Thyroid gland (tissue), 4 donors: ENCODE data around the gene APC. TPM values are rescaled to one million over a fixed set of nuclear protein-coding genes. Genes with fewer than 3 reads are reported as not detected.

Experiments
- DNase-seq, 2 donors: peaks; one replicate each; pipeline ENCODE4 v3.0.0-alpha.2; 2019
- H3K27ac ChIP-seq, 3 donors: fragments of 200-600 bp; sonication (generic); 1 replicate in 2 of 3; 2 replicates in 1 of 3; pipeline ENCODE4 v1.5.1; 2016 to 2019; ENCODE audit warnings: mild to moderate bottlenecking in 1 of 3, moderate library complexity in 1 of 3
- H3K27me3 ChIP-seq: fragments of 200-600 bp; sonication (generic); one replicate; pipeline ENCODE4 v1.5.1; 2019
- H3K36me3 ChIP-seq, 2 donors: fragments of 200-600 bp; sonication (generic); one replicate each; pipeline ENCODE4 v1.5.1; 2016 to 2019
- H3K4me1 ChIP-seq, 2 donors: fragments of 200-600 bp; sonication (generic); one replicate each; pipeline ENCODE4 v1.5.1; 2017 to 2019
- H3K4me3 ChIP-seq, 3 donors: fragments of 200-600 bp; sonication (generic); replicated peaks in 1 of 3; 1 replicate in 2 of 3; 2 replicates in 1 of 3; pipeline ENCODE4 v1.5.1; 2016; ENCODE audit warnings: mild to moderate bottlenecking in 1 of 3
- H3K9me3 ChIP-seq: fragments of 200-600 bp; sonication (generic); one replicate; pipeline ENCODE4 v1.5.1; 2017
- POLR2A ChIP-seq, 2 donors: fragments of 450-650 bp; IDR thresholded peaks; one replicate each; pipeline ENCODE4 v1.6.1; 2017; ENCODE audit warnings: antibody characterized with exemption in 2 of 2, mild to moderate bottlenecking in 2 of 2, moderate library complexity in 1 of 2
- WGBS, 2 donors: methylation state at CpG; one replicate each; pipeline ENCODE4 v1.1.5; 2017; 5-methylcytosine and 5-hydroxymethylcytosine counted together
- intact Hi-C: fragments of 100-400 bp; cut with DNase I; formaldehyde crosslinking; loops from one replicate; pipeline ENCODE4 v1.15.1; 2023
- total RNA-seq, 4 donors: library from RNA; depleted of rRNA; stranded (reverse); fragments of >200 nt; gene quantifications; one replicate each; pipeline ENCODE4 v1.2.3, GENCODE V29; 2016
- TF ChIP-seq, protein P1 (sequence below), 6 experiments: fragments of 200-600 bp in 3 of 6; fragments of 450-650 bp in 3 of 6; sonication (generic) in 3 of 6; IDR thresholded peaks; one replicate each; pipeline ENCODE4 v1.5.1; 2016 to 2019; ENCODE audit warnings: antibody characterized with exemption in 6 of 6, mild to moderate bottlenecking in 2 of 6, inconsistent platforms in 1 of 6, moderate library complexity in 1 of 6

Gene APC
- total RNA-seq, 4 donors from 2014 or later: 36.1 to 73.0 (median 54.7) TPM

DNA sequence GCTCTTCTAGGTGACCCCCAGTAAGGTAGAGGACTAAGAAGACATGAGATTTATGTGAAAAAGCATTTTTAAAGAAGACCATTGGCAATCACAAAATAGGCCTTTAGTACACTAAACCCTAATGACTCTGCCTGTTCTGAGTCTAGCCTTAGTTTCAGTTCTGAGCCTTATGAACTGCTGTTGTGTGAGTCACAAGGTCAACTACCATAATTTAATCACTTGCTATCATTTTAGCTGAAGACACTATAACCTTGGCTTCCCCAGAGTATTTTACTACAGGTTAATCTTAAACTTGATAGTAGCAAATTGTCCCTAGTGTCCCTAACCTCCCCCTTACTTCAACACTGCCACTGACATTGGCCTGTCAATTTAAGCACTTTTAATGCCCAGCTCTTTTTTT, 34.4 kb downstream of the APC start:
- TF ChIP-seq, protein P1, sequence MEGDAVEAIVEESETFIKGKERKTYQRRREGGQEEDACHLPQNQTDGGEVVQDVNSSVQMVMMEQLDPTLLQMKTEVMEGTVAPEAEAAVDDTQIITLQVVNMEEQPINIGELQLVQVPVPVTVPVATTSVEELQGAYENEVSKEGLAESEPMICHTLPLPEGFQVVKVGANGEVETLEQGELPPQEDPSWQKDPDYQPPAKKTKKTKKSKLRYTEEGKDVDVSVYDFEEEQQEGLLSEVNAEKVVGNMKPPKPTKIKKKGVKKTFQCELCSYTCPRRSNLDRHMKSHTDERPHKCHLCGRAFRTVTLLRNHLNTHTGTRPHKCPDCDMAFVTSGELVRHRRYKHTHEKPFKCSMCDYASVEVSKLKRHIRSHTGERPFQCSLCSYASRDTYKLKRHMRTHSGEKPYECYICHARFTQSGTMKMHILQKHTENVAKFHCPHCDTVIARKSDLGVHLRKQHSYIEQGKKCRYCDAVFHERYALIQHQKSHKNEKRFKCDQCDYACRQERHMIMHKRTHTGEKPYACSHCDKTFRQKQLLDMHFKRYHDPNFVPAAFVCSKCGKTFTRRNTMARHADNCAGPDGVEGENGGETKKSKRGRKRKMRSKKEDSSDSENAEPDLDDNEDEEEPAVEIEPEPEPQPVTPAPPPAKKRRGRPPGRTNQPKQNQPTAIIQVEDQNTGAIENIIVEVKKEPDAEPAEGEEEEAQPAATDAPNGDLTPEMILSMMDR (IDR thresholded peaks at IDR 0.05): no peak
- TF ChIP-seq POLR2A (IDR thresholded peaks at IDR 0.05): no peak
- H3K27ac ChIP-seq: no peak overlapping the region
- no peaks in the 10 kb centered on the region for H3K9me3 ChIP-seq
- DNase-seq: no peak
- peaks cover 0 to 7% of the 10 kb centered on the region in 2 donors for H3K36me3 ChIP-seq
- H3K4me3 ChIP-seq: no peak overlapping the region
- no peaks in the 10 kb centered on the region for H3K27me3 ChIP-seq
- H3K4me1 ChIP-seq: peaks cover 0 to 2% of the 10 kb centered on the region in 2 donors
- intact Hi-C loops: no loop called here

DNA sequence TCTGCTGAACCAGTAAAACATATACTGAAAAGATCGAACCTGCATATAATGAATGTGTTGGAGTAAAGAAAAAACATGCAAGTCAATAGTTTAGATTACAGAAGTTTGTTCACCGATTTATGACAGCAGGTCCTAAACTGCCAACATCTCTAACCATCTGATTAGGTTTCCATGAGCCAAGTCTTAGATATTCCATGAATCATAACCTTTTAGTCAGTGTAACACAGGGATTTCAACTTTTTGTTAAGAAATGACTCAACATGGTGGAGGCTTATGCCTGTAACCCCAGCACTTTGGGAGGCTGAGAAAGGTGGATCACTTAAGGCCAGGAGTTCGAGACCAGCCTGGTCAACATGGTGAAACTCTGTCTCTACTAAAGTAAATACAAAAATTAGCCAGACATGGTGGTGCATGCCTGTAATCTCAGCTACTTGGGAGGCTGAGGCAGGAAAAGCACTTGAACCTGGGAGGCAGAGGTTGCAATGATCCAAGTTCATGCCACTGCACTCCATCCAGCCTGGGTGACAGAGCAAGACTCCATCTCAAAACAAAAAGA, 38.7 kb downstream of the APC start:
- 92 to 94% methylated on average over 3 of the region's 3 CpGs for WGBS, 2 donors
- Histone ChIP-seq H3K27ac (no peak overlapping the region), H3K27me3 (no peaks in the 10 kb centered on the region), H3K36me3 (peaks cover 0 to 7% of the 10 kb centered on the region in 2 donors), H3K4me3 (no peak overlapping the region), H3K9me3 (no peaks in the 10 kb centered on the region), H3K4me1 (peaks cover 0 to 6% of the 10 kb centered on the region in 2 donors)
- TF ChIP-seq POLR2A (IDR thresholded peaks at IDR 0.05): no peak
- TF ChIP-seq, protein P1 (IDR thresholded peaks at IDR 0.05): no peak
- DNase-seq: no peak
- intact Hi-C loops: no loop called here

DNA sequence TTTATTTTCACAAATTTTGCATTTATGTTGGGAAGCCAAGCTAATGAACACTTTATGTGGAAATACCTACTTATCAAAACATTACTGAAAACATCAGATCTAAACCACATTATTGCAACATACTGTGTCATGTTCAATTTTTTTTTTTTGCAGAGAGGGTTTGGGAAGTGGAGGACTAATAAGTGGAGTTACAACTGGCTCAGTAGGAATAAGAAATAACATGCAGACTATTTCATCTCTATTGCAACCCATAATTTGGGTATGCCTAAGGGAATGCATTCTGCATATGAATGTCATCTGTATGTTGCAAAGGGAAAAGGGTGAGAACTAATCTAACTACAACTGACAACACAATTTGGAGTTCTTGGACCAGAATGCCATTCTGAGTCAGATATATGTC, 41.8 kb downstream of the APC start:
- intact Hi-C loops: no loop called here
- Histone ChIP-seq H3K4me3 (no peak overlapping the region), H3K36me3 (peaks cover 0 to 8% of the 10 kb centered on the region in 2 donors), H3K4me1 (peaks cover 0 to 6% of the 10 kb centered on the region in 2 donors), H3K27me3 (no peaks in the 10 kb centered on the region), H3K9me3 (no peaks in the 10 kb centered on the region), H3K27ac (no peak overlapping the region)
- DNase-seq: no peak
- TF ChIP-seq POLR2A (IDR thresholded peaks at IDR 0.05): no peak
- TF ChIP-seq, protein P1 (IDR thresholded peaks at IDR 0.05): no peak

GRCh38 chr5:112784726-112785125, 47.0 kb downstream of the APC start:
- Histone ChIP-seq H3K9me3 (no peaks in the 10 kb centered on the region), H3K4me3 (no peak overlapping the region), H3K27me3 (no peaks in the 10 kb centered on the region), H3K27ac (no peak overlapping the region), H3K36me3 (peaks cover 0 to 7% of the 10 kb centered on the region in 2 donors), H3K4me1 (no peaks in the 10 kb centered on the region)
- 94 to 95% methylated on average over 2 of the region's 2 CpGs for WGBS, 2 donors
- DNase-seq: no peak
- intact Hi-C loops: no loop called here
- TF ChIP-seq, protein P1 (IDR thresholded peaks at IDR 0.05): no peak
- no peak for TF ChIP-seq POLR2A (IDR thresholded peaks at IDR 0.05)

- intact Hi-C loops: no loop called here
- Histone ChIP-seq H3K27me3 (no peaks in the 10 kb centered on the region), H3K27ac (no peak overlapping the region), H3K36me3 (no peaks in the 10 kb centered on the region), H3K9me3 (no peaks in the 10 kb centered on the region), H3K4me3 (no peak overlapping the region), H3K4me1 (no peaks in the 10 kb centered on the region)
- TF ChIP-seq, protein P1 (IDR thresholded peaks at IDR 0.05): no peak
- no peak for TF ChIP-seq POLR2A (IDR thresholded peaks at IDR 0.05)
- DNase-seq: no peak
- 90 to 99% methylated on average over 1 of the region's 1 CpG for WGBS, 2 donors
These were observed 49.6 kb downstream of the APC start for GRCh38 chr5:112787261-112787660.
